DMS114 treated with DMSO at 0.1 percent for 48 hours (cell line): ENCODE results near the gene EFNA3.

Experiments used
- DNase-seq: peaks from one replicate; lab custom pipeline; 2025; ENCODE audit not compliant: unreplicated experiment; lab: John Stamatoyannopoulos, UW

The EFNA3 gene

DNA sequence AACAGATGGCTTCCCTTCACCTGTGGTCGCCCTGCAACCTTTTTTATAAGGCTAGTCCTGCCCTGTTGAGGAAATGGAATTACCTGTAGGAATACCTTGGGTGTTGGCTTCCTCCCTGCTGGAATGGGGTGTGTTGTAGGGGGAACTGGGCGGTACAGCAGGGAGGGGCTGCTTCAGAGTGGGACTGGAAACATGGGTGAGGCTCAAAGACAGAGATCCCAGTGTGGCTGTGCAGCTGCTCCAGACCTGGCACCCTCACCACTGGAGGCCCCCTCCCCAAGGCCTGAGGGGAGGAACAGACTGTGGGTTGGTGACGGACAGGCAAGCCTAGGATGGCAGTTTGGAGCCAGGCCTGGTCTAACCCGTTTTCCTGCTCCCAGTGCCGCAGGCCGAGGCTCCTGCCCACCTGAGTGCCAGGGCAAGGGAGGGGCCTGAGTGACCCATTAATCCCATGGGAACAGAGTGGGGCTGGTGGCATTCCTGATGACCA lies 4.5 kb downstream of the EFNA3 start:
- DNase-seq = no peak

GRCh38 chr1:155083865-155084721 lies 5.5 kb downstream of the EFNA3 start:
- DNase-seq = peak; percentile 44

DNA sequence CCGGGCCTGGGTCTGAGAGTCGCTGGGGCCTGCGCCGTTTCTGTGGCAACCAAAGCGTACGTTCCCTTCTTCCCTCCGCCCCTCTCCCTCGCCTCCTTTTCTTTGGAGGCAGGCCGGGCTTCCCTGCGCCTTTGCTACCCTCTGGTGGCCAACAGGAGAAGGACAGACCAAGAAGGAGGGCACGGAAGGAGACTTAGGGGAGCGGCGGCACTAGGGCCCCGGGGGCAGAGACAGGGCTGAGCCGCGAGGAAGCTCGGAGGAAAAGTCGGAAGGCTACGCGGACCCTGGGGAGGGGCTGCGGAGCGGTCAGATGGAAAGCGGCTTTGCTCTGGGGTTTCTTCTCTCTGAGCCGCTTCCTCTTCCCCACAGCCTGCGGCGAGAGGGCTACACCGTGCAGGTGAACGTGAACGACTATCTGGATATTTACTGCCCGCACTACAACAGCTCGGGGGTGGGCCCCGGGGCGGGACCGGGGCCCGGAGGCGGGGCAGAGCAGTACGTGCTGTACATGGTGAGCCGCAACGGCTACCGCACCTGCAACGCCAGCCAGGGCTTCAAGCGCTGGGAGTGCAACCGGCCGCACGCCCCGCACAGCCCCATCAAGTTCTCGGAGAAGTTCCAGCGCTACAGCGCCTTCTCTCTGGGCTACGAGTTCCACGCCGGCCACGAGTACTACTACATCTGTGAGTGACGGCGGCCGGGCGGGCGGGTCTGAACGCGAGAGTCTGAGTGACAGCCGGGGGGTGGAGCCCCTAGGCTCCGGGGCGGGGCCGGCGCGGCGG lies 6.3 kb downstream of the EFNA3 start:
- DNase-seq = peak; percentile 99

- DNase-seq = peak; percentile 68
Observed at GRCh38 chr1:155085504-155086127, 7.0 kb downstream of the EFNA3 start.

- peak; percentile 55 for DNase-seq
Observed at GRCh38 chr1:155086128-155086741, 7.6 kb downstream of the EFNA3 start.

DNA sequence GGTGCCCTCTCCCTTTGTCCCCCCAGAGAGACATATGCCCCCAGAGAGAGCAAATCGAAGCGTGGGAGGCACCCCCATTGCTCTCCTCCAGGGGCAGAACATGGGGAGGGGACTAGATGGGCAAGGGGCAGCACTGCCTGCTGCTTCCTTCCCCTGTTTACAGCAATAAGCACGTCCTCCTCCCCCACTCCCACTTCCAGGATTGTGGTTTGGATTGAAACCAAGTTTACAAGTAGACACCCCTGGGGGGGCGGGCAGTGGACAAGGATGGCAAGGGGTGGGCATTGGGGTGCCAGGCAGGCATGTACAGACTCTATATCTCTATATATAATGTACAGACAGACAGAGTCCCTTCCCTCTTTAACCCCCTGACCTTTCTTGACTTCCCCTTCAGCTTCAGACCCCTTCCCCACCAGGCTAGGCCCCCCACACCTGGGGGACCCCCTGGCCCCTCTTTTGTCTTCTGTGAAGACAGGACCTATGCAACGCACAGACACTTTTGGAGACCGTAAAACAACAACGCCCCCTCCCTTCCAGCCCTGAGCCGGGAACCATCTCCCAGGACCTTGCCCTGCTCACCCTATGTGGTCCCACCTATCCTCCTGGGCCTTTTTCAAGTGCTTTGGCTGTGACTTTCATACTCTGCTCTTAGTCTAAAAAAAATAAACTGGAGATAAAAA lies 8.4 kb downstream of the EFNA3 start:
- no peak for DNase-seq

GRCh38 chr1:155091071-155092051 lies 12.7 kb downstream of the EFNA3 start:
- peak; percentile 64 for DNase-seq

DNA sequence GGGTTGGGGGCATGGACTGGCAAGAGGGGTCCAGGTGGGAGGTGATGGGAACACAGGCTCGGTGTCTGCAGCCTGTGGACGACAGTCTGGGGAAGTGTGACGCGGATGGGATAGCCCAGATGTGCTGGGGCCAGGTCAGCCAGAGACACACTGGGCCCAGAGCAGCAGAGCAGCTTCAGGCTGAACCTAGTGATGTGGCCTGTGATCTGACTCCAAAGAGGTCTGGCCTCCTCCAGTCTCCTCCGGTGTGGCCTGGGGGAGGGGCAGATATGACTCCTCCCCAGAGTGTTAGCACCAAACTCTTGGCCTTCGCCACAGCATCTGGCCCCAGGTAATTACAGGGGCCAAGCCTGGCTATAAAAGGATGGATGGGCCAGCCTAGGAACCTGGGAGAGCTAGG lies 13.5 kb downstream of the EFNA3 start:
- no peak for DNase-seq

DNA sequence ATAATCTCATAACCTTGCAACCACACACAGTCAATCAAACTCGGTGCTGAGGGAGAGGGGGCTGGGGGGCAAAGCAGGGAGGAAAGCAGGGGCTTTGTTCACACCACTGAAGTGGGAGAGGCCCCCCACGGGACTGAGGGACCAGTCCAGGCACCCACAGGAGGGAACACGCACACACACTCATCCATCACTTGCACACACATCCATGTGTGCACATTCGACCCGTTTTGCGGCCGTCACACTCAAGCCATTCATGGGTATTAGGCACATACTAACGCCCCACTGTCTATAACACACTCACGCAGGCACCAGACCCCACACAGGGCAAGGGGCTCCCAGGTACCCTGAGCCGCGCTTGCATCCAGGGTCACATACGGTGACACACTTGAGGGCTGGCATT lies 14.0 kb downstream of the EFNA3 start:
- no peak for DNase-seq

GRCh38 chr1:155093911-155094621 lies 15.4 kb downstream of the EFNA3 start:
- peak; percentile 79 for DNase-seq

DNA sequence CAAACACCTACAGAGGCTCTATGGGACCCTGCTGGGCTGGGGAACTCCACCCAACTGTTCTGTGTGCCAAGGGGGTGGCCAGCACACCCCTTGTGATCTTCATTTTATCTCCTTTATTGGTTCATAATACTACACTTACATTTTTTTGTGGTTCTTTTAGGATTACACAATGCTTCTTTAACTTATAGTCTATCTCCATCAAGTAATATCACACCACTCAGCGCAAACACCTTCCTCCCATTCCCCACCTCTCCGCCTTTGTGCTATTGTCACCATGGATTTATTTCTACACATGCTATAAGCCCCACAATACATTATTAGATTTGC lies 15.9 kb downstream of the EFNA3 start:
- no peak for DNase-seq

DNA sequence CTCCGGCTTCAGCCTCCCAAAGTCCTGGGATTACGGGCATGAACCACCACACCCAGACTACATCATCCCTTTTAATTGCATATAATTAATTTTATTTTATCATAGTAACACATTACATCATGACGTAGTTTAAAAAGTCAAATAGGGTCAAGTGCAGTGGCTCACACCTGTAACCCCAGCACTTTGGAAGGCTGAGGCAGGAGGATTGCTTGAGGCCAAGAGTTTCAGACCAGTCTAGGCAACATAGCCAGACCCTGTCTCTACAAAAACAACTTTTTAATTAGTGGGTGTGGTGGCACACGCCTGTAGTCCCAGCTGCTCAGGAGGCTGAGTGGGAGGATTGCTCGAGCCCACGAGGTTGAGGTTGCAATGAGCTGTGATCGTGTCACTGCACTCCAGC lies 20.7 kb downstream of the EFNA3 start:
- DNase-seq = no peak

GRCh38 chr1:155103325-155103724 lies 24.7 kb downstream of the EFNA3 start:
- DNase-seq = no peak

DNA sequence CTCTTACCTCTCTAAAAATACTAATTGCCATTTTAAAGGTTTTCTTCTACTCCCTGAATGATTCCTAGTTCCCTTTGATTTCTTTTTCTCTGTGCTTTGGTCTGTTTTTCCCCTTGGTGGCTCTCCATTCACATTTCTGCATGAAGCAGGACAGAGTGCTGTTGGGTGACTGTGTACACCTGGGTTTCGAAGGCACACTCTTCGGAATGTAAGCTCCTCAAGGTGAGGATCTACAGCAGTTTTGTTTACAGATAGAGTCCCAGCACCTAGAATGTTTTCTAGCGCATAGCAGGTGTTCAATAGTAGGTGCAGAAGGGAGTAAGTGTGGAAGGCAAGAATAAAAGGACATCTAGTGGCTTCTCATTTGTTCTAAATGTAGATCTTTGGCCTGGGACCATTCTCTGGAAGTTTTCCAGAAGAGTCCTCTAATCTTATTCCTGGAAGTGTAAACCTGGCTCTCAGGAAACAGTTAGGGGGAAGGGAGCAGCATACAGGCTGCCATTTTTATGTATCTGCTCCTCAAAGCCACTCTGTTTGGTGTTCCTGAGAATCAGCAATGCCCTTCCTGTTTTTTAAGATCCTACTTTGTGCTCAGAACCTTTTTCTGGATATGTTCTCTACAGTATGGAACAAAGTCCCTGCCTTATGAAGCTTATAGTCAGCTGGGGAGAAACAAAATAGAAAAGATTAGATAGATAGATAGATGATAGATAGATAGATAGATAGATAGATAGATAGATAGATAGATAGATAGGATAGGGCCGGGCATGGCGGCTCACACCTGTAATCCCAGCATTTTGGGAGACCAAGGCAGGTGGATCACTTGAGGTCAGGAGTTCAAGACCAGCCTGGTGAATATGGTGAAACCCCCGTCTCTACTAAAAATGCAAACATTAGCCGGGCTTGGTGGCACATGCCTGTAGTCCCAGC lies 26.2 kb downstream of the EFNA3 start:
- DNase-seq = no peak

DNA sequence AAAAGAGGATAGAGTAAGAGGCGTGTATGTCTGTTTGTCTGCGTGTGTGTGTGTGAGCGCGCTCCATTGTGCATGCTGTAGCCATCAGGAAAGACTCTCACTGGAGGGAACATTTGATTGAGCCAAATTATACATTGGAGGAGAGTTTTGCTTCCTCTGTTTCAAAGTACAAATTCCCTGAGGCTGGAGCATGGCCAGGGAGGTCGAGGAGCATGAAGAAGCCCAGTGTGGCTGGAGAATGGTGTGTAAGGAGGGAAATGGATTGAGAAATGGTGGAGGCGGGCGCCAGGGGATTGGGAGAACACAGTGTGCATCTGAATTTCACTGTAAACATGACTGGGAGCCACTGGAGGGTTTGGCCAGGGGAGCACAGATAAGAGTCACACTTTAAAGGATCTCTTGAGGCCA lies 27.0 kb downstream of the EFNA3 start:
- no peak for DNase-seq

GRCh38 chr1:155106862-155107261 lies 28.2 kb downstream of the EFNA3 start:
- DNase-seq = no peak

- DNase-seq = no peak
Observed at GRCh38 chr1:155107309-155108264, 28.9 kb downstream of the EFNA3 start.
